Fibroblast of lung (primary cell): Measurements from ENCODE around the gene GNAO1. TPM values are rescaled to one million over a fixed set of nuclear protein-coding genes. Genes with fewer than 3 reads are reported as not detected.

ENCODE experiments used
- DNase-seq, 2 donors: peaks; one replicate each; pipeline versions ENCODE4 v3.0.0 to v3.0.0-alpha.2; 2010; ENCODE audit warnings: low read depth in 2 of 2
- H2AFZ ChIP-seq: 2 replicates; pipeline ENCODE4 v1.5.1; 2012; ENCODE audit warnings: low read length, control low read depth, inconsistent platforms
- H3K27ac ChIP-seq: 2 replicates; pipeline ENCODE4 v1.5.1; 2011; ENCODE audit warnings: low read length, control low read depth; ENCODE audit not compliant: insufficient read depth
- H3K27me3 ChIP-seq: 2 replicates; pipeline ENCODE4 v1.5.1; 2011; ENCODE audit warnings: mild to moderate bottlenecking, low read length; ENCODE audit not compliant: control insufficient read depth, insufficient read depth
- H3K36me3 ChIP-seq: 2 replicates; pipeline ENCODE4 v1.5.1; 2011; ENCODE audit warnings: low read length; ENCODE audit not compliant: control insufficient read depth, insufficient read depth
- H3K4me1 ChIP-seq: 2 replicates; pipeline ENCODE4 v1.5.1; 2011; ENCODE audit warnings: low read length; ENCODE audit not compliant: control insufficient read depth, insufficient read depth; ENCODE audit errors: extremely low read depth
- H3K4me2 ChIP-seq: 2 replicates; pipeline ENCODE4 v1.5.1; 2011; ENCODE audit warnings: low read length, control low read depth; ENCODE audit not compliant: insufficient read depth; ENCODE audit errors: extremely low read depth
- H3K4me3 ChIP-seq, 4 experiments: fragments of 200-600 bp in 1 of 4; sonication (generic) in 1 of 4; replicated peaks in 1 of 4; 2 replicates each; pipeline ENCODE4 v1.5.1; 2011 to 2016; ENCODE audit warnings: low read length in 4 of 4, low read depth in 3 of 4, mild to moderate bottlenecking in 3 of 4, control low read depth in 2 of 4, inconsistent platforms in 1 of 4, mixed read lengths in 1 of 4; ENCODE audit not compliant: insufficient read depth in 1 of 4; ENCODE audit errors: control extremely low read depth in 1 of 4
- H3K79me2 ChIP-seq: 2 replicates; pipeline ENCODE4 v1.5.1; 2012; ENCODE audit warnings: mild to moderate bottlenecking, low read length, inconsistent platforms; ENCODE audit not compliant: control insufficient read depth, insufficient read depth
- H3K9ac ChIP-seq: 2 replicates; pipeline ENCODE4 v1.5.1; 2011; ENCODE audit warnings: mild to moderate bottlenecking, low read length, control low read depth; ENCODE audit not compliant: insufficient read depth
- H3K9me3 ChIP-seq: 2 replicates; pipeline ENCODE4 v1.5.1; 2012; ENCODE audit warnings: low read depth, low read length; ENCODE audit not compliant: control insufficient read depth, insufficient read depth
- H4K20me1 ChIP-seq: 2 replicates; pipeline ENCODE4 v1.5.1; 2011; ENCODE audit warnings: low read length; ENCODE audit not compliant: control insufficient read depth, insufficient read depth; ENCODE audit errors: extremely low read depth
- CTCF ChIP-seq, 2 donors: IDR thresholded peaks in 1 of 2; conservative IDR thresholded peaks in 1 of 2; 1 replicate in 1 of 2; 2 replicates in 1 of 2; pipeline ENCODE4 v1.5.1; 2011 to 2012; ENCODE audit warnings: low read length in 2 of 2, control low read depth in 1 of 2, inconsistent platforms in 1 of 2, low read depth in 1 of 2, mild to moderate bottlenecking in 1 of 2
- EZH2 ChIP-seq: IDR thresholded peaks from 2 replicates; pipeline ENCODE4 v1.5.1; 2012; ENCODE audit warnings: low read length, control low read depth, mild to moderate bottlenecking; ENCODE audit errors: missing control alignments
- polyA plus RNA-seq, 2 donors: library from polyadenylated mRNA; depleted of rRNA in 1 of 2; stranded (reverse) in 1 of 2; unstranded in 1 of 2; fragments of >200 nt; gene quantifications; 2 replicates each; pipeline ENCODE4 v1.2.1, GENCODE V29; 2011 to 2012; ENCODE audit warnings: missing spikeins in 1 of 2
- total RNA-seq: library from RNA; depleted of rRNA; stranded (reverse); fragments of >200 nt; gene quantifications from 2 replicates; pipeline ENCODE4 v1.2.1, GENCODE V29; 2014

The GNAO1 gene
- total and polyA plus RNA-seq, 2 donors (not counting 1 experiment from before 2014, with no cell fraction given): 0.14 to 0.17 TPM

GRCh38 chr16:56263711-56264608, 72.7 kb downstream of the GNAO1 start:
- no peak for TF ChIP-seq EZH2
- no peak for TF ChIP-seq CTCF (conservative IDR thresholded peaks at IDR 0.05 in 1 of 2, IDR thresholded peaks at IDR 0.05 in 1 of 2; ENCODE audit: low read depth in 1 of 2, low read length in 2 of 2)
- peaks cover 2% of the 10 kb centered on the region for H3K27me3 ChIP-seq
- no peak overlapping the region for H3K27ac ChIP-seq
- no peaks in the 10 kb centered on the region for H3K79me2 ChIP-seq
- H3K9ac ChIP-seq: no peak overlapping the region
- H3K4me3 ChIP-seq: no peak overlapping the region
- DNase-seq: no peak
- H2AFZ ChIP-seq: no peak overlapping the region
- H3K36me3 ChIP-seq: no peaks in the 10 kb centered on the region
- H3K4me2 ChIP-seq: no peak overlapping the region
- H4K20me1 ChIP-seq: no peaks in the 10 kb centered on the region
- no peaks in the 10 kb centered on the region for H3K9me3 ChIP-seq
- H3K4me1 ChIP-seq: no peaks in the 10 kb centered on the region

GRCh38 chr16:56264609-56264972, 73.3 kb downstream of the GNAO1 start:
- Histone ChIP-seq H3K4me3 (no peak overlapping the region), H3K9me3 (no peaks in the 10 kb centered on the region), H3K4me2 (no peak overlapping the region), H3K79me2 (no peaks in the 10 kb centered on the region), H3K27me3 (no peaks in the 10 kb centered on the region), H3K4me1 (no peaks in the 10 kb centered on the region), H4K20me1 (no peaks in the 10 kb centered on the region), H3K36me3 (no peaks in the 10 kb centered on the region), H3K9ac (no peak overlapping the region), H3K27ac (no peak overlapping the region), H2AFZ (no peak overlapping the region)
- TF ChIP-seq CTCF (conservative IDR thresholded peaks at IDR 0.05 in 1 of 2, IDR thresholded peaks at IDR 0.05 in 1 of 2; ENCODE audit: low read depth in 1 of 2, low read length in 2 of 2): no peak
- no peak for TF ChIP-seq EZH2
- no peak for DNase-seq

- Histone ChIP-seq H3K27ac (no peak overlapping the region), H3K9ac (no peak overlapping the region), H3K36me3 (no peaks in the 10 kb centered on the region), H4K20me1 (no peaks in the 10 kb centered on the region), H3K27me3 (no peaks in the 10 kb centered on the region), H3K4me1 (no peaks in the 10 kb centered on the region), H3K4me3 (no peak overlapping the region), H3K79me2 (no peaks in the 10 kb centered on the region), H3K4me2 (no peak overlapping the region), H3K9me3 (no peaks in the 10 kb centered on the region), H2AFZ (no peak overlapping the region)
- DNase-seq: no peak
- no peak for TF ChIP-seq EZH2
- TF ChIP-seq CTCF (conservative IDR thresholded peaks at IDR 0.05 in 1 of 2, IDR thresholded peaks at IDR 0.05 in 1 of 2; ENCODE audit: low read depth in 1 of 2, low read length in 2 of 2): no peak
Measured at GRCh38 chr16:56265184-56265583, 73.9 kb downstream of the GNAO1 start.
